ENCODE results near the gene PRR7. TPM values are rescaled to one million over a fixed set of nuclear protein-coding genes. Genes with fewer than 3 reads are reported as not detected.

PRR7 gene
- total and polyA plus RNA-seq, 2 experiments from 2014 or later = 7.6 to 9.7 TPM

DNA sequence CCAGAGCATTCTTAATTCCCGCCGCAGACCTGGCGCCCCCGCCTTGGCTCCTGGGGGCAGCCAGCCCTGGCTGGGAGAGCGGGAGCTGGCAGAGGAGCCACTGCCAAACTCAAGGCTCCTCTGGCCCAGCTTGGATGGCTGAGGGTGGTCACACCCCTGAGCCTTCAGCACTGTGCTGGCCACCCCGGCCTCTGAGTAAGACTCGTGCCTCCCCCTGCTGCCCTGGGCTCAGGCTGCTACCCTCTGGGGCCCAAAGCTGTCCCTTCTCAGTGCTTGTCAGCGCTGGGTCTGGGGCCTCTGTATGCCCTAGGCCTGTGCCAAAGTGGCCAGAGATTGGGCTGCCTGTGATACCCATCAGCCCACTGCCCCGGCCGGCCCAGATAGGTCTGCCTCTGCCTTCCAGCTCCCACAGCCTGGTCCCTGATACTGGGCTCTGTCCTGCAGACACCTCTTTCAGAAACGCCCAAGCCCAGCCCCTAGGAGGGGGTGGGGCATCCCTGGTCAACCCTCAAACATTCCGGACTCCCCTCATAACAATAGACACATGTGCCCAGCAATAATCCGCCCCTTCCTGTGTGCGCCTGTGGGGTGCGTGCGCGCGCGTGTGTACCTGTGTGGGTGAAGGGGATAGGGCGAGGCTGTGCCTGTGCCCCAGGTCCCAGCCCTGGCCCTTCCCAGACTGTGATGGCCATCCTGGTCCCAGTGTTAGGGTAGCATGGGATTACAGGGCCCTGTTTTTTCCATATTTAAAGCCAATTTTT is 4.4 kb upstream of the PRR7 start:
- Histone ChIP-seq H3K79me2 (replicated peaks; ENCODE audit: insufficient read depth) (no peaks in the 10 kb centered on the region), H3K4me2 (no peak overlapping the region), H3K4me1 (ENCODE audit: insufficient read depth) (peaks cover 20% of the 10 kb centered on the region), H3K36me3 (ENCODE audit: insufficient read depth) (no peaks in the 10 kb centered on the region), H4K20me1 (replicated peaks; ENCODE audit: insufficient read depth) (no peaks in the 10 kb centered on the region; the same call in 1 of the 2 replicates), H3K27ac (ENCODE audit: low read depth) (no peak overlapping the region), H2AFZ (no peak overlapping the region), H3K4me3 (no peak overlapping the region), H3K9me2 (ENCODE audit: insufficient read depth) (no peaks in the 10 kb centered on the region), H3F3A (replicated peaks; ENCODE audit: low read depth) (peaks cover 16% of the 10 kb centered on the region; the same call in 1 of the 2 replicates), H3K27me3 (ENCODE audit: insufficient read depth) (peaks cover 22% of the 10 kb centered on the region)
- no peak for ATAC-seq
- no peak for TF ChIP-seq CREB1 (CRISPR knock-in tag; IDR thresholded peaks at IDR 0.05; ENCODE audit: low read depth)
- TF ChIP-seq, protein P1, sequence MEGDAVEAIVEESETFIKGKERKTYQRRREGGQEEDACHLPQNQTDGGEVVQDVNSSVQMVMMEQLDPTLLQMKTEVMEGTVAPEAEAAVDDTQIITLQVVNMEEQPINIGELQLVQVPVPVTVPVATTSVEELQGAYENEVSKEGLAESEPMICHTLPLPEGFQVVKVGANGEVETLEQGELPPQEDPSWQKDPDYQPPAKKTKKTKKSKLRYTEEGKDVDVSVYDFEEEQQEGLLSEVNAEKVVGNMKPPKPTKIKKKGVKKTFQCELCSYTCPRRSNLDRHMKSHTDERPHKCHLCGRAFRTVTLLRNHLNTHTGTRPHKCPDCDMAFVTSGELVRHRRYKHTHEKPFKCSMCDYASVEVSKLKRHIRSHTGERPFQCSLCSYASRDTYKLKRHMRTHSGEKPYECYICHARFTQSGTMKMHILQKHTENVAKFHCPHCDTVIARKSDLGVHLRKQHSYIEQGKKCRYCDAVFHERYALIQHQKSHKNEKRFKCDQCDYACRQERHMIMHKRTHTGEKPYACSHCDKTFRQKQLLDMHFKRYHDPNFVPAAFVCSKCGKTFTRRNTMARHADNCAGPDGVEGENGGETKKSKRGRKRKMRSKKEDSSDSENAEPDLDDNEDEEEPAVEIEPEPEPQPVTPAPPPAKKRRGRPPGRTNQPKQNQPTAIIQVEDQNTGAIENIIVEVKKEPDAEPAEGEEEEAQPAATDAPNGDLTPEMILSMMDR (conservative IDR thresholded peaks at IDR 0.05; ENCODE audit: low read depth in 2 of 2) = 0 out of 4 replicates have a peak, but pooled peaks of 1 of the 2 experiments have one; percentile 8
- Mint-ChIP-seq H3K27me3 (ENCODE audit: insufficient read depth, low read depth, poor library complexity) (peaks cover 31% of the 10 kb centered on the region), H3K4me1 (peaks cover 30% of the 10 kb centered on the region), H3K9me3 (peaks cover 4% of the 10 kb centered on the region; the same call in 2 of the 3 replicates), H3K36me3 (ENCODE audit: low read depth) (peaks cover 34% of the 10 kb centered on the region), H3K4me3 (no peak overlapping the region), H3K27ac (no peak overlapping the region; the same call in 1 of the 2 replicates)
- DNase-seq (ENCODE audit: low spot score) = no peak

DNA sequence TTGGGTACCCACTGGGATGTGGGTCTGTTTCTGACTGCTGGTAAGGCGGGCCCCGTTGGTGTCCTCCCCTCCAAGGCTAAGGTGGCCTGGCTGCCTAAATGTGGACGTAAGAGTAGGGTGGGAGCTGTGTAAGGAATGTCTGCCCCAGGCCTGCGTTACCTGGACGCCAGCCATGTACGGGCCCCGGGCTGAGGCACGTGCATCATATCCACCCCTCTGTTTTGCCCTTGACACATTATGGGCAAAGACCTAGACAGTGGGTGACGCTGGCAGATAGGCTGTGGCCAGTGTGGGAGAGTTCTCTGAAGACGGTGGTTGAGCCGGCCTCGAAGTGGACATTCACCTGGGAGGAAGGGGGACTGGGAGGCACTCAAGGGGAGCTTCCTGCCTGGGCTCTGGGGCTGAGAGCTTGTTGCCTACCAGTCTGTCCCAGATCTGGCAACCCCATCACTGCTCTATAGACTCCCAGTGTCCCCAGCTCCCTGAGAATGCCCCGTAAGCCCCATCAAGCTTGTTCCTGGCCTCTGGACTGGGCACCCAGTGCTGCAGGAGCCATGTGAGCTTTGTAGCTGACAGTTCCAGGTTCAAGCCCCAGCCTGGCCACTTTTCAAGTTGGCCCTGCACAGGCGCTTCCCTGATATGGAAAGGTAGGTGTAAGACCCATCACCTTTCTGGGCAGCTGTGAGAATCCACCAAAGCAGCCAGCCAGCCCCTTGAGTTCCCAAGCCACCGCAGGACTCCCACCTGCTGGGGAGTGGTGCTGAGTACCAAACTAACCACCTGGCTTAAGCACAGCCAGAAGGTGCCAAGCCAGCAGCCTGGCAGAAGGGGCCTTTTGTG is 3.2 kb upstream of the PRR7 start:
- DNase-seq (ENCODE audit: low spot score) = no peak
- ATAC-seq = no peak
- Mint-ChIP-seq H3K27ac (no peak overlapping the region), H3K27me3 (ENCODE audit: insufficient read depth, low read depth, poor library complexity) (peaks cover 40% of the 10 kb centered on the region), H3K4me3 (no peak overlapping the region), H3K36me3 (ENCODE audit: low read depth) (peaks cover 24% of the 10 kb centered on the region), H3K9me3 (peaks cover 3% of the 10 kb centered on the region; the same call in 1 of the 3 replicates), H3K4me1 (peaks cover 37% of the 10 kb centered on the region)
- Histone ChIP-seq H3K4me3 (no peak overlapping the region), H3K79me2 (replicated peaks; ENCODE audit: insufficient read depth) (no peaks in the 10 kb centered on the region), H2AFZ (no peak overlapping the region), H3K27ac (ENCODE audit: low read depth) (no peak overlapping the region), H3F3A (replicated peaks; ENCODE audit: low read depth) (peaks cover 24% of the 10 kb centered on the region), H3K4me2 (no peak overlapping the region), H4K20me1 (replicated peaks; ENCODE audit: insufficient read depth) (no peaks in the 10 kb centered on the region; the same call in 1 of the 2 replicates), H3K36me3 (ENCODE audit: insufficient read depth) (no peaks in the 10 kb centered on the region), H3K4me1 (ENCODE audit: insufficient read depth) (peaks cover 26% of the 10 kb centered on the region), H3K9me2 (ENCODE audit: insufficient read depth) (no peaks in the 10 kb centered on the region), H3K27me3 (ENCODE audit: insufficient read depth) (peaks cover 30% of the 10 kb centered on the region)
- TF ChIP-seq STAT1 (IDR thresholded peaks at IDR 0.05; ENCODE audit: unreplicated experiment) (no peak), POLR2AphosphoS5 (IDR thresholded peaks at IDR 0.05; ENCODE audit: low read depth) (peak; percentile 15; the same call in 1 of the 2 replicates)

All from GM23338 (cell line).